ENCODE measurements around the gene ARHGEF7. TPM values are rescaled to one million over a fixed set of nuclear protein-coding genes. Genes with fewer than 3 reads are reported as not detected.

The ARHGEF7 gene
- total RNA-seq, 1 donor from 2014 or later = 95.7 TPM

- H3K9me3 Mint-ChIP-seq = no peaks in the 10 kb centered on the region
- intact Hi-C loops (cut with micrococcal nuclease) = no loop called here
- DNase-seq (no peak), ATAC-seq (ENCODE audit: low read depth) (no peak)
- H3K27ac Mint-ChIP-seq = no peak overlapping the region
- ChIA-PET POLR2A (no interaction called here), CTCF (no interaction called here)
- TF ChIP-seq CTCF (IDR thresholded peaks at IDR 0.05) = no peak
- no peaks in the 10 kb centered on the region for H3K27me3 Mint-ChIP-seq
- H3K4me1 Mint-ChIP-seq = no peaks in the 10 kb centered on the region
- peaks cover 90% of the 10 kb centered on the region for H3K36me3 Mint-ChIP-seq (ENCODE audit: low read depth)
- no peak overlapping the region for H3K4me3 Mint-ChIP-seq
These were observed 154.4 kb downstream of the ARHGEF7 start for GRCh38 chr13:111269508-111269907.

- DNase-seq = no peak
- no peak for ATAC-seq (ENCODE audit: low read depth)
- no peak overlapping the region for H3K4me3 Mint-ChIP-seq
- ChIA-PET POLR2A (no interaction called here), CTCF (no interaction called here)
- H3K9me3 Mint-ChIP-seq = no peaks in the 10 kb centered on the region
- no peak for TF ChIP-seq CTCF (IDR thresholded peaks at IDR 0.05)
- H3K27ac Mint-ChIP-seq = no peak overlapping the region
- intact Hi-C loops (cut with micrococcal nuclease) = no loop called here
- peaks cover 95% of the 10 kb centered on the region for H3K36me3 Mint-ChIP-seq (ENCODE audit: low read depth)
- H3K4me1 Mint-ChIP-seq = no peaks in the 10 kb centered on the region
- no peaks in the 10 kb centered on the region for H3K27me3 Mint-ChIP-seq
These were observed 155.0 kb downstream of the ARHGEF7 start for GRCh38 chr13:111270126-111270525.

- no peak for TF ChIP-seq CTCF (IDR thresholded peaks at IDR 0.05)
- Mint-ChIP-seq H3K4me3 (no peak overlapping the region), H3K36me3 (ENCODE audit: low read depth) (peaks cover 96% of the 10 kb centered on the region), H3K27me3 (no peaks in the 10 kb centered on the region), H3K4me1 (no peaks in the 10 kb centered on the region), H3K9me3 (no peaks in the 10 kb centered on the region), H3K27ac (no peak overlapping the region)
- ATAC-seq (ENCODE audit: low read depth) (no peak), DNase-seq (no peak)
- CTCF ChIA-PET = no interaction called here
- POLR2A ChIA-PET = no interaction called here
- intact Hi-C loops (cut with micrococcal nuclease) = no loop called here
These were observed 155.9 kb downstream of the ARHGEF7 start for GRCh38 chr13:111270765-111271698.

DNA sequence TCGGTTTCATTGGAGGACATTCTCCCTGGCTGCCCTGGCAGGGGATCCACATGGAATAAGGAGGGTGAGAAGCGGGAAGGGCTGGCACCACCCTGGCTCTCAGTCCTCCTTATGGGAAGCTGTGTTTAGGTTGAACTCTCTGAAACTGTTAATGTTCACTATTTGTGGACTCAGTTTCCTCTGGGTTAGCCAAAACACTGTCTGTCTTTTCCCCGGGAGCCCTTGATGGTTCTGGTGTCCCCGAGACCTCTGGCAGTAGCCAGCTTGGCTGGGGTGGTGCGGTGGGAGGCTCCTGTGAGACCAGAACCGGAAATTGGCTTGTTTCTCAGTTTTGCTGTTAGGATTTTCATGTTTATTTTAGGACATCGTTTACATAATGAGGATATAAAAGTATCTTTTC, 157.0 kb downstream of the ARHGEF7 start:
- no peak overlapping the region for H3K4me3 Mint-ChIP-seq

More for the DNA sequence above, 157.0 kb downstream of the ARHGEF7 start:
- intact Hi-C loops (cut with micrococcal nuclease) = no loop called here
- ChIA-PET CTCF (no interaction called here), POLR2A (no interaction called here)
- Mint-ChIP-seq H3K27ac (no peak overlapping the region), H3K27me3 (no peaks in the 10 kb centered on the region), H3K9me3 (no peaks in the 10 kb centered on the region), H3K4me1 (no peaks in the 10 kb centered on the region), H3K36me3 (ENCODE audit: low read depth) (peaks cover 96% of the 10 kb centered on the region)
- DNase-seq (no peak), ATAC-seq (ENCODE audit: low read depth) (no peak)
- no peak for TF ChIP-seq CTCF (IDR thresholded peaks at IDR 0.05)

Data from activated B cell treated with CpG ODN at 0.5 μM for 24 hours (primary cell).